Measurements from ENCODE around the gene SLC35E1.

DNA sequence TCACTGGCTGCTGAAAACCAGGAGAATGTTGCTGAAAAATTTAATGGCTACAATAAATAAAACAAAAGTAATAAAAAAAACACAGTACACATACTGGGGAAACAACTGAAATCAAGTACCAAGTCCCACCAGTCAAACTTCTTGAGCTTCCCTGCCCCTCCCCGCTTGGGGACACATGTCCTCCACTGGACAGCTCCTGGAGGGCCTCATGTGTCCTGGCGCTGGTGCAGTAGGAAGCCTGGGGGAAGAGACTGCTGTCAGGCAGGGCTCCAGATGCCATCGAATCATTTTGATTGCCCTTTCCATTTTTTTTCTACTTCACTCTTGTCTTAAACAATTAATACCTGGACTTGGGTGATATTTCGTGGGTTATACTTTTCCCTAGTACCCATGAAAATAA lies 26.6 kb upstream of the SLC35E1 start:
- no peak for TF ChIP-seq POLR2A (IDR thresholded peaks at IDR 0.05)
- TF ChIP-seq, protein P1, sequence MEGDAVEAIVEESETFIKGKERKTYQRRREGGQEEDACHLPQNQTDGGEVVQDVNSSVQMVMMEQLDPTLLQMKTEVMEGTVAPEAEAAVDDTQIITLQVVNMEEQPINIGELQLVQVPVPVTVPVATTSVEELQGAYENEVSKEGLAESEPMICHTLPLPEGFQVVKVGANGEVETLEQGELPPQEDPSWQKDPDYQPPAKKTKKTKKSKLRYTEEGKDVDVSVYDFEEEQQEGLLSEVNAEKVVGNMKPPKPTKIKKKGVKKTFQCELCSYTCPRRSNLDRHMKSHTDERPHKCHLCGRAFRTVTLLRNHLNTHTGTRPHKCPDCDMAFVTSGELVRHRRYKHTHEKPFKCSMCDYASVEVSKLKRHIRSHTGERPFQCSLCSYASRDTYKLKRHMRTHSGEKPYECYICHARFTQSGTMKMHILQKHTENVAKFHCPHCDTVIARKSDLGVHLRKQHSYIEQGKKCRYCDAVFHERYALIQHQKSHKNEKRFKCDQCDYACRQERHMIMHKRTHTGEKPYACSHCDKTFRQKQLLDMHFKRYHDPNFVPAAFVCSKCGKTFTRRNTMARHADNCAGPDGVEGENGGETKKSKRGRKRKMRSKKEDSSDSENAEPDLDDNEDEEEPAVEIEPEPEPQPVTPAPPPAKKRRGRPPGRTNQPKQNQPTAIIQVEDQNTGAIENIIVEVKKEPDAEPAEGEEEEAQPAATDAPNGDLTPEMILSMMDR (IDR thresholded peaks at IDR 0.05) = no peak
